HS-27A (cell line): ENCODE measurements around the gene PTPRCAP.

Experiments used
- DNase-seq: peaks from one replicate; pipeline ENCODE4 v3.0.0-alpha.2; 2012; ENCODE audit warnings: low read depth, missing footprints

Gene PTPRCAP

DNA sequence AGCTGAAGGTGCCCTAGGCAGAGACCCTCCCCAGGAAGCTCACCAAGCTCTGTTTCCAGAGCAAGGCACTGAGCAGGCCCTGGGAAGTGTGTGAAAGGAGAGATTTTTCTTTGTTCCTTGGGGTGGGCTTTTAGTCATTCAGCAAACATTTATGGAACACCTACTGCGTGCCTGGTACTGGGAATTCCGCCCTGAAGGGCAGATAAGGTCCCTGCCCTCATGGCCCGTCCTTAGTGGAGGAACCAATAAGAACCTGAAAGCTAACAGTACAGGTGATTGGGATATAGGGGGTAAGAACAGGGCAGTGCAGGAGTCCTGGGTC lies 27.7 kb upstream of the PTPRCAP start:
- no peak for DNase-seq

DNA sequence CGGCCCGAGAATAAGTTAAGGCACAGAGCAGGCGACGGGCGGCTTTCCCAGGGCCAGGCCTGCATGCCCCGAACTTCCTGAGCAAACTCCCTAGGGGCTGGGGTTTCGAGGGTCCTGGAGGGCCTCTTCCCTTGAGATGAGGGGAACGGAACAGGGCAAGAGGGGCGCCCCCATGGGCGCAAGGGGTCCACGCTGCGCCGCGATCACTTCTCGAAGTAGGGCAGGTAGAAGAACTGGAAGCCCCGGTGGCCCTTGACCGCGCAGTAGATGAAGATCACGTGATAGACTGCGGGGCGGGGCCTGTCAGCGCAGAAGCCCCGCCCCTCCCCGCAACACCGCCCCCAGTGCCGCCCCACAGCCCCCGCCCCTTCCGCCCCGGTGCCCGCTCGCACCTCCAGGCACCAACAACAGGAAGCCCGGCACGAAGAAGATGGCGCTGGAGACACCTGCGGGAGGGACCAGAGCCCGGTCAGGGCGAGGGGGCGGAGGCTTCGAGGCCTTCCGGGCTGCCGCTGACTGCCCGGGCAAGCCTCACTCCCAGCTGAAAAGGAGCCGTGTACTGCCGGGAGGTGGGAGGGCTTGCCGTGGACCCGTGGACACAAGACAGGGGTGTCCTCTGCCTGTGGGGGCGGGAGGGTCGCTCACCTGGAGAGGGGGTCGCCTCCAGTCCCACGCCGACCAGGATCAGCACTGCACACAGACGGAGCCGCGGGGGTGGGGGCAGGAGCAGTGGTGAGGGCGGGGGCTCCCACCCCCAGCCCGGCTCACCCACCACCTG lies 27.1 kb upstream of the PTPRCAP start:
- DNase-seq: no peak

DNA sequence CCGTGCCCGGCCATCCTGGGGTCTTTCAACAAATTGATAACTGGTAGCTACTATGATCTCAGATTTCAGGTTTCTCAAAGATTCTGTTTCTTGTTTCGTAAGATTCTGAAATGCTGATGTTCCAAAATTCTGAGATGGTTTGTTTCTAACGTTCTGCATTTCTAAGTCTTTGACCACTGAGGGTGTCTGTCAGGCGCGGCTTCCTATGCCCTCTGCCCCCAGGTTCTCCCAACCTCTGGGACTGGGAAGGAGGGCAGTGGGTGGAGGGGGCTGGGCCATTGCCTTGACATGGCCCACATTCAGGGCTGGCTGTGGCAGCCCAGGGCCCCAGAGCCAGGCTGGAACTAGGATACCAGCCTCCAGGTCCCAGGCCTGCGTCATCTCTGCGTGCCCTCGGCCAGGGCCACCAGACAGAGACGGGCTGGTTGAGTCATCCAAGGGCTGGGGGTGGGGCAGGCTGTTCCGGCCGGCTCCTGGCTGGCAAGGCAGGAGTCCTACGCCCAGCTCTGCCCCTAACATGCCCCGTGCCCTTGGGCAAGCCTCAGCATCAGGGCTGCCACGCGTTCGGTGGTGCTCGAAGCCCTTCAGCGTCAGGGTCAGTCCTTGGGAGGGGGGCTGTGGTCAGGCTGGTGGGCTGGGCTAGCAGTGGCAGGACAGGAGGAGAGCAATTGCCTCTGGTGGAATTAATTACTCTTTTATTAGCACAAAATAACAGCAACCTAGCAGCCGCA lies 26.4 kb upstream of the PTPRCAP start:
- DNase-seq: no peak

DNA sequence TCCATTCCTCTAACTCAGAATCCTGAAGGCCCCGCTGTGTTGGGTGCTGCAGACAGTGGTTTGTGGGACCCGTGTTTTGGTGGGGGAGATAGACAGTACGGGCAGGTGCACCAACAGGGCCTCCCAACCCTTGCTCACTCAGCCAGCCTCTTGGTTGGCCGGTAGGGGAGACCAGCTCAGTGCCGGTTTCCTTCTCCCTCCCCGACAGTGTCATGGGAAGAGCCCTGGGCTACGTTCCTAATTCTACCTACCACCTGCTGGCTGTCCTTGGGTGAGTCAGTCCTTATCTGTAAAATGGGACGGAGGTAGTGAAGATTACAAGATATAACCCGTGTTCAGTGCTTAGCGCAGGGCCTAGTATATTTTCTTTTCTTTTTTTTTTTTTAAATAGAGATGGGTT lies 25.7 kb upstream of the PTPRCAP start:
- no peak for DNase-seq

DNA sequence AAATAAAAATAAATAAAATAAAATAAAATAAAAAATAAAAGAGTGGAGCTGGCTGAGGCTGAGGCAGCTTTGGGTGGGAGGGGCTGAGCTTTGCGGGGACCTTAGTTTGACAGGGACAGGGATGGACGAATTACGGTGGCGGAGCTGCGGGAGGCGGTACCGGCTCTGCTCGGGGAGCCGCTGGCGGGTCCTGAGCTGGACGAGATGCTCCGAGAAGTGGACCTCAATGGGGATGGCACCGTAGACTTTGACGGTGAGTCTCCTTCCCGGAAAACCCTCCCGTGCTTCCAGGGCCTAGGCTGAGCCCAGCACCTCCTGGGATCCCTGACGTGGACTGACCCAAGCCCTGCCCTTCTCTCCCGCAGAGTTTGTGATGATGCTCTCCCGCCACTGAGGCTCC lies 20.8 kb upstream of the PTPRCAP start:
- no peak for DNase-seq

DNA sequence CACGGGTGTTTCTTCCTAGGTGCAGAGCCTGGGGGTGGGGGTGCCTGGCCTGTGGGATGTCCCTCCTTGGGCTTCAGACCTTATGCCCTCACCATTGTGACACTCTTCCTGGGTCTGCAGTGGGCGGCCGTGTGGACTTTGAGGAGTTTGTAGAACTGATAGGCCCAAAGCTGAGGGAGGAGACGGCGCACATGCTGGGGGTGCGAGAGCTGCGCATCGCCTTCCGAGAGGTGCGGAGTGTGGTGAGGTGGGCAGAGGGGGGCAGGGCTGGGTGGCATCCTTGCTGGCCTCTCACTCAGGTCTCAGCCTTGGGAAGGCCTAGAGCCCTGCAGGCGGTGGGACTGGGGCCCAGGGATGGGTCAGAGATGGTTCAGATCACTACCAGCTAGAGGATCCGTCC lies 20.0 kb upstream of the PTPRCAP start:
- DNase-seq: no peak

DNA sequence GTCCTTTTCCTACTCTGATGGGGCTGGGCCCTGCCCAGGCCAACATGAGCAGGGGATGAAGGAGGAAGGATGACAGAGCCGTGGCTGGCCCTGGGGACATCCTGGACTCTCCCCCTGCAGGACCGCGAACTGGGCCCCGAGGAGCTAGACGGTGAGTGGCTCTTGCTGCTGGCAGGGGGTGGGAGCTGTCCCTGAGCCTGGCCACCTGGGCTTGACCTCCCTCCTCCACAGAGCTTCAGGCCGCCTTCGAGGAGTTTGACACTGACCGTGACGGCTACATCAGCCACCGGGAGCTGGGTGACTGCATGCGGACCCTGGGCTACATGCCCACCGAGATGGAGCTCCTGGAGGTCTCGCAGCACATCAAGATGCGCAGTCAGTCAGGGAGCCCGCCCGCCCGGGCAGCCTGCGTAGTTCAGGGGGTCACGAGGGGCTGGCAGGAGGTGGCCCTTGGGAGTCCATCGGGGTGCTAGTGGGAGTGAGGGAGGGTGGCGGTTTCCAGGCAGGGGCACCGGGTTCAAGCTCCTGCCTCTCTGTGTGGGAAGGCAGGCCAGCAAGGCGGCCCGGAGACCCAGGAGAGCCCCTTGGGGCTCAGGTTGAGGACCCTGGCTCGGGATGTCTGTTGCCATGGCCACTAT lies 18.7 kb upstream of the PTPRCAP start:
- DNase-seq: no peak

DNA sequence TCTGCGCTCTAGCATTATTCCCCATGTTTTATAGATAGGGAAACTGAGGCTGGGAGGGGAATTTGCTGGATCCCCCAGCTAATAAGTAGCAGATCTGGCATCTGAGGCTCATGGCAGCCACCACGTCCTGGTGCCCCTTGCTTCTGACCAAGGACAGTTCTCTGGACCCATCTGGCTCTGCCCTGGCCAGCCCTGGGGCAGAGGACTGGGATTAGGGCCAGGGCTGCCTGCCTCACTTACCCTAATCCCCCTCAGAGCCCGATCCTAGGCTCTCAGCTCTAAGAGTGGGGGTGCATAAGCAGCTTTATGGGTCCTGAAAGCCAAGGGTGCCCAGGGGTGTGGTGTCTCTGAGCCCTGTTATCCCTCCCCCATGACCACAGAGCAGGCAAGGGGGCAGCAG lies 17.6 kb upstream of the PTPRCAP start, which contains the start of gene CABP4:
CABP4 (plus strand) TSS at position 301 of the 400 bp plus-strand sequence; CDS start at position 371, 70 bp downstream.
- no peak for DNase-seq

DNA sequence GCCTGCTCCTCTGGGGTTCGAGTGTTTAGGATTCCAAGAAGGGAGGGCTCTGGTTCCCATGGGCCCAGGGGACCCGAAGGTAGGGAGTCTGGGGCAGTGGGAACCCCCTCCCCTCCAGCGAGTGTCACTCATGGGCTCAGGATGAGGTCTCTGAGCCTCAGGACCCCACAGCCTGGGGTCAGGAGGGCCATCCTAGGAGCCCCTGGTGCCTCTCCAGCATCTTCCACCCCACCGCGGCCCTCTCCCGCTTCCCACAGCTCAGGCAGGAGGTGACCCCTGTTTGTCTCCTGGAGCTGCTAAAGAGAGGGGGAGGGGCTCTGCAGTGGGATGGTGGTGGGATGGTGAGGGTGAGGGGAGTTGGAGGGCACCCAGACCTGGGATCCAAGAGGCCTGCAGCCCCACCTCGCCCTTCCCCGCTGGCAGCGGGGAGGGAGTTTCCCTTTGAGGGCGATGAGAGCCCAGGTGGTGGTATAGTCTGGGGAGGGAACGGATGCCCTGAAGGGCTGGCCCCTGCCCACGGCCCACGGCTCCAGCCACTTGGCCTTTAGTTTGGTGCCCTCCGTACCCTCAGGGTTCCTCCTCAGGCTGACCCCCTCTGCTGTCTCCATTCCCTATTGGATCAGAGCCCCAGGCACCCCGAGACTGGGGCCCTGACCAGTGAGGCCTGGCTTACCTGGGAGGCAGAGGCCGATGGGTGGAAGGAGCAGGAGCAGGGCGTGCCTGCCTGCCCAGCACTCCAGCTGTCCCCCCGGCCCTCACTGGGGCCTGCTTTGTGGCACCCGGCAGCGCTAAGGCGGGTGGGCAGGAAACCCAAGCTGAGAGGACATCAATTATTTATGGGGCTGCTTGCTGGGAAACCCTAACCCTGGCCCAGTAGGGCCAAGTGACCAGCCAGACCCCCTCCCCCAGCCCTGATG lies 16.6 kb upstream of the PTPRCAP start:
- no peak for DNase-seq

DNA sequence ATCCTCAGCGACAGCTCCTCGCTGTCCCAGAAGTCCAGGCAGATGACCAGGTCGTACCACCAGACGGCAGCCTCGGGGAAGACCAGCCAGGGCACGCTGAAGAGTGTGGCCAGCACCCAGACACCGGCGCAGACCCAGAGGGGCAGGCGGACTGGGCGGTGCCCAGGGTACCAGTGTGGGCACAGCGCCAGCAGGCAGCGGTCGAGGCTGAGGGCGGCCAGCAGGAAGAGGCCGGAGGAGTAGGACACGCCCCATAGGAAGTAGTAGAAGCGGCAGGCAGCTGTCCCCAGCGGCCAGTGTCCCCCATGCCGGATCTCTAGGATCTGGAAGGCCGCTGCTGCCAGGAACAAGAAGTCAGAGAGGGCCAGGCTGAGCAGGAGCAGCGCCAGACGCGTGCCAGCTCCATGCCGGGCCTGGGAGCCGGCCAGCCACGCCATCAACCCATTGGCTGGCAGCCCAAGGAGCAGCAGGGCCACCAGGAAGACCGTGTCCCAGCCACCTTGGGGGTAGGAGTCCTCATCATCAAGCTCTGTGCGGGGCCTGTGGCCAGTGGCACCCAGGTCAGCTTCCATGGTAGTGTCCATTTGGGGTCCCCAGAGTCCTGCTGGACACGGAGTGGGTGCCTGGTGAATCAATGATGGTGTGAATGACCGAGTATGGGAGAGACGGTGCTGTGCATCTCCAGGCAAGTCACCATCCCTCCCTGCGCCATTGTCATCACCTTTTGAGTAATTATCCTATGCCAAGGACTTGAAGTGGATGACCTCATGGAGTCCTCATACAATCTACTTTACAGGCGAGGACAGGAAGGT lies 14.9 kb upstream of the PTPRCAP start, which contains the start of gene GPR152:
GPR152 (minus strand) TSS at position 589 of the 812 bp plus-strand sequence; CDS start at position 584, 5 bp downstream.
- no peak for DNase-seq

DNA sequence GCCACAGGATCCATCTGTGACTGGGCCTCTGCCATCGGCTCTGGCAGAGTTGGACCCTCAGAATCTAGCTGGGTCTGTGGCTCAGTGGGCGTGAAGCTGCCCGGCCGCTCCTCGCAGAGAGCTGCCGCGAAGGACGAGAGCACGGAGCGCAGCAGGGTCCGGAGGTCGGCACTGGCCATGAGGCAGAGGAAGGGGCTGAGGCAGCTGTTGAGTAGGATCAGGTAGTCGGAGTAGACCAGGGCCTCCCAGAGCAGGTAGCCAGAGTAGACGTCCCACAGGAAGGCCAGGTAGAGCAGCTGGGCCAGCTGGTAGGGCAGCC lies 14.1 kb upstream of the PTPRCAP start:
- no peak for DNase-seq

DNA sequence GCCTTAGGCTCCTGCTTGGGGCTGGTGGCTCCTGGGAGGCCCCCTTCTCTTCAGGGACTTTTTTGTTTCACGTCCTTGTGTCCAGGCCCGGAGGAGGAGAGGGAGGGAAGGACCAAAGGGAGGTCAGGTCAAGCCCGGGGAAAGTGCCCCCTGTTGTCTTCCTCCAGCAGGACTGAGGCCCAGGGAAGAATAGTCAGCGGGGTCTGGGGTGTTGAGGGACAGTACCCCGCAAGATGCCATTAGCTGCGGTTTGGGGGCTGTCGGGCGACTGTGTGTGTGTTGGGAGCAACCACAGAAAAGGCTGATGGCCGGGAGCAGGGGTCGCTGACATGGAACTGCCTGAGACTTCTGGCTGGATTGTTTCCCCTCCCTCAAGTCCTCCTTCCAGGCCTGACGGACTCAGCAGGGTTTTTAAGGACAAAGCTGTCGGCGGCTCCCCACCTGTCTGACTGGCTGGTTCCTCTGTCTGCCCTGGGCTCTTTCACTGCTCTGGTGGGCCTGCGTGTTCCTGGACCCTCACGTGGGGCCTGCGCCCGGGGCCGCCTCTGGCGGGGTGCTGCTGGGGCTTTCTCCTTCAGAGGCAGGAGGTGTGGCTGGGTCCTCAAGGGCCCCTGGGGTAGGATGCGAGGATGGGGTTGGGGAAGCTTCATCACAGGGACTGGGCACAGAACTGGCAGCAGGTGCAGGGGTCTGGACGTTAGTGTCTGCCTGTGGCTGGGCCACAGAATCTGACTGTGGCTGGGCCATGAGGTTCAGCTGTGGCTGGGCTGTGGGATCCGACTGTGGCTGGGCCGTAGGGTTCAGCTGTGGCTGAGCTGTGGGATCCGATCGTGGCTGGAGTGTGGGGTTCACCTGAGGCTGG lies 13.5 kb upstream of the PTPRCAP start:
- DNase-seq: no peak

DNA sequence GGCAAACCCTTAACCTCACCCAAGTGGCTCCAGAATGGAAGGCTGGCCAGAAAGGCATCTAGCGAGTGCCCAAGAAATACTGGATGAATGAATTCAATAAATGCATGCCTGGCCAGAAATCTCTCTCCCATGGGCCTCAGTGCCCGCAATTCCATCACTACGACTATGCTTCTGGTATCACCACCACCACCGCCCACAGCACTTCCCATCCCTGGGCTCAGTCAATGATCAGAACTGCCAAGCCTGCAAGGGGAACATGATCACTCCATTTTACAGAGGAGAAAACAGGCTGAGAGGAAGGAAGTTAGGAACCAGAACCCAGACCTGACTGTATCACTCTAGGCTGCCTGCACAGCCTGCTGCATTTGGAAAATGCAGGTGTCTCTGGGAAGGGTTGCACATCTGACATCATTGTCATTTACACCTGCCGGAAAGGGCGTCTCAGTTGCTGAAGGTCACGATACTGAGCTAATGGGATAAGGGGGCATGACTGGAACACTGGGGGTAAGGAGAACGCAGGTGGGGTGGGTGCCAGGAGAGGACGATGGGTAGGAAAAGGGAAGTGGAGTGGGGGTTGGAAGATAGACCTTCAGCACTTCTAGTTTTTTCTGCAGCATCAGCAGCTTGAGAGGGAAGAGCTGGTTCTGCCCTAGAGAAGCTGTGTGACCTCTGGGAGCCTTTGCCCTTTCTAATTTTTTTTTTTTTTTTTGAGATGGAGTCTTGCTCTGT lies 11.8 kb upstream of the PTPRCAP start:
- no peak for DNase-seq

DNA sequence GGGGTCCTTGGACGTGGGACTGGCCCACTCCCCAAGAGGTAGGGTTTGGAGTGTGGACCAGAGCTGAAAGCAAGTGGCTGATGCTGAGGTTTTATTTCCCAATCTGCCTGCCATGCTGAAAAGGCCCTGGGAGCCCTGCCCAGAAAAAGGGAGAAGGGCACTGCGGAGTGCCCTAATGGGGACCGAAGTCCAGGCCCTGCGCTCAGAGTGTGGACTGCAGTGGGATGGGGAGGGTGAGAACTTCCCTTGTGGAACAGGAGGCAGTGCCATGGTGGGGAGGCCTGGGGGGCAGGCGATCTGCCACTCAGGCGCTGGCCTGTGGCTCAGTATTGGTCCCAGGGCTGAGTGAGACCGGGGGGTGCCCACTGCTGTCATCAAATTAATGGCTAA lies 10.7 kb upstream of the PTPRCAP start:
- no peak for DNase-seq

DNA sequence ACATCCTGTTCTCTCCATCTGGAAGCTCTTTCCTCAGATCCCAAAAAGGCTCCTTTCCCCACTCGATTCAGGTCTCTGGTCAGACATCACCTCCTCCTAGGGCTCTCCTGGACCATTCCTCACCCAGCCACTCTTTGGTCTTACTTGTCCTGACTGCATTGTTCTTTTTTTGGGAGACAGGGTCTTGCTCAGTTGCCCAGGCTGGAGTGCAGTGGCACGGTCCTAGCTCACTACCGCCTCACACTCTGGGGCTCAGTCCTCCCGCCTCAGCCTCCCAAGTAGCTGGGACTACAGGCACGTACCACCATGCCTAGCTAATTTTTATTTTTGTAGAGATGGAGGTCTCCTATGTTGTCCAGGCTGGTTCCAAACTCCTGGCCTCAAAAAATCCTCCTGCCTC lies 8.0 kb upstream of the PTPRCAP start:
- DNase-seq: no peak

DNA sequence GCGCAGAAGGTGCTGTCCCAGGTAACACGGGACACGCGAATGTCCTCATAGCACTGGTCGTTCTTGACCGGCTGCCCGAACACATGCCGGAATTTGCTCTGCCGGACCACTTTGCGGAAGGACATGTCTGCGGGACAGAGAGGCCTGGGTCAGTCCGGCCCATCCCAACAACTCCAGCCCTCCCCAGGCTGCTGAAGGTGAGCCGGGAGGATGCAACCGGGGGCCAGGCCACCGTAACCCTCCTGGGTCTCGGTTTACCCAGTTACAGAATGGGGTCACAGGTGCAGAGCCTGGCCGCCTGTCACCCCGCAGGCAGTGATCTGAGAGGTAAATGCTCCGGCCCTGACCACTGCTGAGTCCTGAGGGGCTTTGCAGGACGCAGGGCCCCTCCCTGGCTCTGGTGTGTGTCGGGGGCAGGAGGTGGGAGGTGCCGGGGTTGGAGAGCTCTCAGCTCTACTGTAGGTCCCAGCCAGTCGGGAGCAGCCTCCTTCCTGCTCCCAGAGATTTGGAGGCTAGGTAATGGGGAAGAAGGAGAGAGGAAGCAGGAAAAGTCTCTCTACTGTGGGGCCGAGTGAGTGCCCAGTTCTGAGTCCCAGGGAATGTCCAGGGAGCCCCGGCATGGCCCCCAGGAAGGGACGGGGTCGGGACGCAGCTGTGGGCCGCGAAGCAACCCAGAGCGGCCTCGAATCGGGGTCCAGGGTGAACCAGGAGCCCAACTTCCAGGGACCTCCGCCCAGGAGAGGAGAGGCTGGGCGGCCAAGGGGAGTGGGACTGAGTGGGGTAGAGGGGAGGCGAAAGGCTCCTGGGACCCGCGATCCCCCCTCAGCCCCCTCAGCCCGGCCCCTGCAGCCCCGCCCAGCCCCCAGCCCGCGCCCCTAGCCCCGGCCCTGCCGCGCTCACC lies 5.3 kb upstream of the PTPRCAP start:
- DNase-seq: no peak

DNA sequence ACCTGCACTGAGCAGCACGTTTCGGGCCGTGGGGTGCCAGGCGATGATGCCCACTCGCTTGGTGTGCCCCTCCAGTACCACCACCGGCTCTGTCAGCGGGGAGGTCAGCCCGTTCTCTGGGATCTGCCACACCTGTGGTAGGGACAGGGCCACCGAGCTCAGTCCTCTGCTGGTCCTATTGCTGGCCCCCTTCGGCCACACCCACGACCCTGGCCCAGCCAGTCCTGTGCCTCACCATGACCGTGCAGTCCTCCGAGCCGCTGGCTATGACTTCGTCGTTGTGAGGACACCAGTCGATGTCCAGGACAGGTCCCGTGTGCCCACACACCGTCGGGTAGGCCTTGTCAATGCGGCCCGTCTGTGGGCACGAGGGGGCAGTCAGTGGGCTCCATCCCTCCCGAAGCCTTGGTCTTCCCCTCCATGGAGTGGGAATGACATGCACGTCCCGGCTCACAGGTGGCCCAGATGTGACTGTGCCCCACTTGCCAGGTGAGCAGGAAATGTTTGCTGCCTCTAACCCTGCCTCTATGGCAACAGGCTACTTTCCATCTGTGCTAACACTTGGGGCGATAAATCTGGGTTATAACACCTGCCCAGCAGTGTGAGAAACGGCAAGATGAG lies 4.4 kb upstream of the PTPRCAP start:
- no peak for DNase-seq

DNA sequence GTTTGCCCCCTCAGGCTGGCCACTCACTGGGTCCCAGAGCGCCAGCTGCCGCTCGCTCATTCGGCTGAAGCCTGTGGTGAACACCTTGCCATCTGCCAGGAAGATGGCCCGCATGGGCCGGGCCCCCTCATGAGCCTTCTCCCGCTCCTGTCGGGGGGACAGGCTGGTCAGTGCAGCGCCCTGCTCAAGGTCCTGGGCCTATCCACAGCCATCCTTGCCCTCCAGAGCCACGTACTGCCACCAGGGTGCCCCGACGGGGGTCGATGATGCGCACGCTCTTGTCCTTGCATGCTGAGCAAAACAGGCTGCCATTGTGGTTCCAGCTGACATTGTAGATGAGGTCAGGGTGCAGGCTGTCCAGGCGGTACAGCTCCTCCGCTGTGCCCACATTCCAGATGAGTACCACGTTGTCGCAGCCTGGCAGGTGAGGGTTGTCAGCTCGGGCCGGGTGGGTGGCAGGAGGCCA lies 3.6 kb upstream of the PTPRCAP start:
- no peak for DNase-seq
